ENCODE data around the gene FMO1. TPM values are rescaled to one million over a fixed set of nuclear protein-coding genes. Genes with fewer than 3 reads are reported as not detected.

FMO1 gene
- total RNA-seq, 1 experiment from 2014 or later = not detected

DNA sequence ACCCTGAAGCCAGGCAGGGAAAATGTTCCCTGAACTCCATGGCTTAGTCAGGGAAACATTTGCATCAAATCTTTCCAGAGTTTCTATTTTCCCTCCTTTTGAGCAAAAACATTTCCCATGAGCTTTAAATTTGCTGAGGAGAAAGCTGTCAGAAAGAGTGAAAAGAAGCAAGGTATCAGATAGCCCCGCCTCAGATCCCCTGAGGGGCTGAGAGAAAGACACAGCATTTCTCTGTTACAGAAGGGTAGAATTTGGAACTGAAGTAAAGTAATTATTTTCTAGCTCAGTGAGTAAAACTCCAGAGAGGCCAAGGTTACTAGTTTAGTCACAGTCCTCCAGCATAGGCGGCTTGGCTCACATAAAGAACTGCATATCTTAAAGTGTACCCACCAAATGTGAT is 10.6 kb downstream of the FMO1 start:
- H3K4me2 ChIP-seq (ENCODE audit: low read length) = no peak overlapping the region
- H3K9ac ChIP-seq (ENCODE audit: low read length) = no peak overlapping the region
- peaks cover 53% of the 10 kb centered on the region for H3K27me3 ChIP-seq (ENCODE audit: low read length)
- CTCF ChIA-PET = no interaction called here
- H4K20me1 ChIP-seq (ENCODE audit: low read length) = no peaks in the 10 kb centered on the region
- POLR2A ChIA-PET (ENCODE audit: unreplicated experiment) = no interaction called here
- ATAC-seq (no peak), DNase-seq (no peak)
- peaks cover 14% of the 10 kb centered on the region for H3K4me1 ChIP-seq (ENCODE audit: insufficient read depth, low read length)
- no peak for TF ChIP-seq EZH2 (IDR thresholded peaks at IDR 0.05; ENCODE audit: low read length, unreplicated experiment)
- no peaks in the 10 kb centered on the region for H3K79me2 ChIP-seq (ENCODE audit: low read length)
- H3K36me3 ChIP-seq (ENCODE audit: low read depth, low read length) = no peaks in the 10 kb centered on the region
- H3K27ac ChIP-seq (ENCODE audit: low read length) = no peak overlapping the region
- H3F3A ChIP-seq (ENCODE audit: low read length, unreplicated experiment) = no peaks in the 10 kb centered on the region
- intact Hi-C loops (cut with micrococcal nuclease) = no loop called here
- no peak overlapping the region for H3K4me3 ChIP-seq (ENCODE audit: low read length)
- BruUV-seq (replicated peaks) = no TSS peak
- no peaks in the 10 kb centered on the region for H3K9me2 ChIP-seq (replicated peaks; ENCODE audit: low read length)
- no peaks in the 10 kb centered on the region for H3K9me3 ChIP-seq (ENCODE audit: low read length)
- H2AFZ ChIP-seq (ENCODE audit: low read length) = no peak overlapping the region

DNA sequence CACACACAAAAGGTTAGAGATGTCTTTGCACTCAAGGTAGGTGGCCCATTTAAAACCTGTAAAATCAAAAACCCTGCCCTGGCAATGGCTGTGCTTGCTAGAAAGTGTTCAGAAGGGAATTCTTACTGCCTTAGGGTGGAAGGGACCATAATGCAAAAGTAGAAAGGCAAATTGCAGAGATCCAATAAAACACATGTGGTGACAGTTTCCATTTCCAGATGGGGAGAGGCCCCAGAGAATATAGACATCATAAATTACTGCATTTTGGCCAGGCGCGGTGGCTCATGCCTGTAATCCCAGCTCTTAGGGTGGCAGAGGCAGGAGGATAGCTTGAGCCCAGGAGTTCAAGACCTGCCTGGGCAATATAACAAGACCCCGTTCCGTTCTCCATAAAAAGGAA is 13.0 kb downstream of the FMO1 start:
- Histone ChIP-seq H3K4me1 (ENCODE audit: insufficient read depth, low read length) (no peaks in the 10 kb centered on the region), H4K20me1 (ENCODE audit: low read length) (no peaks in the 10 kb centered on the region), H3K9ac (ENCODE audit: low read length) (no peak overlapping the region), H3K36me3 (ENCODE audit: low read depth, low read length) (no peaks in the 10 kb centered on the region), H3K27ac (ENCODE audit: low read length) (no peak overlapping the region), H2AFZ (ENCODE audit: low read length) (no peak overlapping the region), H3K27me3 (ENCODE audit: low read length) (peaks cover 70% of the 10 kb centered on the region), H3F3A (ENCODE audit: low read length, unreplicated experiment) (no peaks in the 10 kb centered on the region), H3K9me2 (replicated peaks; ENCODE audit: low read length) (no peaks in the 10 kb centered on the region), H3K4me3 (ENCODE audit: low read length) (no peak overlapping the region), H3K79me2 (ENCODE audit: low read length) (no peaks in the 10 kb centered on the region), H3K4me2 (ENCODE audit: low read length) (no peak overlapping the region), H3K9me3 (ENCODE audit: low read length) (no peaks in the 10 kb centered on the region)
- ATAC-seq (no peak), DNase-seq (no peak)
- ChIA-PET POLR2A (ENCODE audit: unreplicated experiment) (no interaction called here), CTCF (no interaction called here)
- no TSS peak for BruUV-seq (replicated peaks)
- TF ChIP-seq, protein P1, sequence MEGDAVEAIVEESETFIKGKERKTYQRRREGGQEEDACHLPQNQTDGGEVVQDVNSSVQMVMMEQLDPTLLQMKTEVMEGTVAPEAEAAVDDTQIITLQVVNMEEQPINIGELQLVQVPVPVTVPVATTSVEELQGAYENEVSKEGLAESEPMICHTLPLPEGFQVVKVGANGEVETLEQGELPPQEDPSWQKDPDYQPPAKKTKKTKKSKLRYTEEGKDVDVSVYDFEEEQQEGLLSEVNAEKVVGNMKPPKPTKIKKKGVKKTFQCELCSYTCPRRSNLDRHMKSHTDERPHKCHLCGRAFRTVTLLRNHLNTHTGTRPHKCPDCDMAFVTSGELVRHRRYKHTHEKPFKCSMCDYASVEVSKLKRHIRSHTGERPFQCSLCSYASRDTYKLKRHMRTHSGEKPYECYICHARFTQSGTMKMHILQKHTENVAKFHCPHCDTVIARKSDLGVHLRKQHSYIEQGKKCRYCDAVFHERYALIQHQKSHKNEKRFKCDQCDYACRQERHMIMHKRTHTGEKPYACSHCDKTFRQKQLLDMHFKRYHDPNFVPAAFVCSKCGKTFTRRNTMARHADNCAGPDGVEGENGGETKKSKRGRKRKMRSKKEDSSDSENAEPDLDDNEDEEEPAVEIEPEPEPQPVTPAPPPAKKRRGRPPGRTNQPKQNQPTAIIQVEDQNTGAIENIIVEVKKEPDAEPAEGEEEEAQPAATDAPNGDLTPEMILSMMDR (conservative IDR thresholded peaks at IDR 0.05; ENCODE audit: low read depth, low read length) = no peak
- no peak for TF ChIP-seq EZH2phosphoT487 (IDR thresholded peaks at IDR 0.05; ENCODE audit: borderline replicate concordance, low read length)
- no peak for TF ChIP-seq EZH2 (IDR thresholded peaks at IDR 0.05; ENCODE audit: low read length, unreplicated experiment)
- intact Hi-C loops (cut with micrococcal nuclease) = no loop called here

DNA sequence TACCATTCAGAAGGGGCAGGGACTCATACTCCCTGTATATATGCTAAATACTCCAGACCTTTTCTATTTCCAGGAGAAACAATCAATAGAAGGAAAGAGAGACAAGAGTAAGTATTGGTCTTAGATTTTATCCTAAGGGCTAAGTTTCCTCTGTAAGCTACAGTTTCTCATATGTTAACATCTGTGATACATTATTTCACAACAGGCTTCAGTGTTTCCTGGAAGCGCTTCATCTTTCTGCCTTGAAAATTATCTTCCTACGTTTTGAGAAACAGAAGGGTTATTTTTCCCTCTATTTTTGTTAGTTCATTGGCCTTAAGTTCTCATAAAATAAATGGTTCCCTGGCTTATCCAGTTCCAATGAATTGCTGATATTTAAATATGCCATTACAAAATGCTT is 15.6 kb downstream of the FMO1 start:
- TF ChIP-seq EZH2 (IDR thresholded peaks at IDR 0.05; ENCODE audit: low read length, unreplicated experiment) (no peak), EZH2phosphoT487 (IDR thresholded peaks at IDR 0.05; ENCODE audit: borderline replicate concordance, low read length) (no peak)
- TF ChIP-seq, protein P1 (conservative IDR thresholded peaks at IDR 0.05; ENCODE audit: low read depth, low read length) = no peak
- Histone ChIP-seq H3K27ac (ENCODE audit: low read length) (no peak overlapping the region), H3K27me3 (ENCODE audit: low read length) (peaks cover 71% of the 10 kb centered on the region), H3K9me2 (replicated peaks; ENCODE audit: low read length) (no peaks in the 10 kb centered on the region), H3K4me3 (ENCODE audit: low read length) (no peak overlapping the region), H3F3A (ENCODE audit: low read length, unreplicated experiment) (no peaks in the 10 kb centered on the region), H4K20me1 (ENCODE audit: low read length) (no peaks in the 10 kb centered on the region), H3K4me2 (ENCODE audit: low read length) (no peak overlapping the region), H3K9me3 (ENCODE audit: low read length) (no peaks in the 10 kb centered on the region), H2AFZ (ENCODE audit: low read length) (no peak overlapping the region), H3K9ac (ENCODE audit: low read length) (no peak overlapping the region), H3K79me2 (ENCODE audit: low read length) (no peaks in the 10 kb centered on the region), H3K36me3 (ENCODE audit: low read depth, low read length) (no peaks in the 10 kb centered on the region), H3K4me1 (ENCODE audit: insufficient read depth, low read length) (no peaks in the 10 kb centered on the region)
- ChIA-PET POLR2A (ENCODE audit: unreplicated experiment) (no interaction called here), CTCF (no interaction called here)
- ATAC-seq (no peak), DNase-seq (no peak)
- intact Hi-C loops (cut with micrococcal nuclease) = no loop called here
- no TSS peak for BruUV-seq (replicated peaks)
